Measurements from ENCODE around the gene CST7.

GRCh38 chr20:24994186-24994465, 45.1 kb downstream of the CST7 start:
- no peak for TF ChIP-seq CTCF (IDR thresholded peaks at IDR 0.05)
- TF ChIP-seq POLR2A (IDR thresholded peaks at IDR 0.05): no peak
- TF ChIP-seq EP300 (IDR thresholded peaks at IDR 0.05): no peak

All from suprapubic skin (tissue), 3 donors.